ENCODE results near the gene KRT40.

KRT40 gene

GRCh38 chr17:40995116-40995515 is 11.0 kb upstream of the KRT40 start:
- DNase-seq: no peak

- no peak for DNase-seq
Measured at GRCh38 chr17:40993839-40994238, 9.7 kb upstream of the KRT40 start, which contains the start of gene KRTAP3-3. Gene KRTAP3-3 (minus strand): TSS chr17:40994164. CDS start chr17:40994097, 67 bp downstream.

- no peak for DNase-seq
Measured at GRCh38 chr17:40993084-40993483, 9.0 kb upstream of the KRT40 start.

- DNase-seq: no peak
Measured at GRCh38 chr17:40992666-40993065, 8.5 kb upstream of the KRT40 start.

- DNase-seq: no peak
Measured at GRCh38 chr17:40986920-40987319, 2.8 kb upstream of the KRT40 start.

- no peak for DNase-seq
Measured at GRCh38 chr17:40981115-40981514, 3.0 kb downstream of the KRT40 start.

GRCh38 chr17:40980596-40980995 is 3.5 kb downstream of the KRT40 start:
- DNase-seq: no peak

- DNase-seq: no peak
Measured at GRCh38 chr17:40980117-40980516, 4.0 kb downstream of the KRT40 start.

GRCh38 chr17:40978575-40979151 is 5.5 kb downstream of the KRT40 start:
- no peak for DNase-seq

- no peak for DNase-seq
Measured at GRCh38 chr17:40975516-40975915, 8.6 kb downstream of the KRT40 start.

GRCh38 chr17:40974366-40974765 is 9.8 kb downstream of the KRT40 start:
- DNase-seq: no peak

GRCh38 chr17:40967582-40967981 is 16.5 kb downstream of the KRT40 start:
- DNase-seq: no peak

- no peak for DNase-seq
Measured at GRCh38 chr17:40966848-40967247, 17.3 kb downstream of the KRT40 start, which contains the start of gene KRT39. Gene KRT39 (minus strand): TSS chr17:40966948. CDS start chr17:40966856, 92 bp downstream.

- DNase-seq: no peak
Measured at GRCh38 chr17:40963838-40964237, 20.3 kb downstream of the KRT40 start.

GRCh38 chr17:40962059-40962561 is 22.0 kb downstream of the KRT40 start:
- DNase-seq: no peak

GRCh38 chr17:40961591-40961990 is 22.5 kb downstream of the KRT40 start:
- DNase-seq: no peak

GRCh38 chr17:40960144-40960543 is 24.0 kb downstream of the KRT40 start:
- no peak for DNase-seq

- no peak for DNase-seq
Measured at GRCh38 chr17:40958086-40958953, 25.8 kb downstream of the KRT40 start.

GRCh38 chr17:40956401-40957254 is 27.5 kb downstream of the KRT40 start:
- DNase-seq: no peak

GRCh38 chr17:40953881-40954280 is 30.2 kb downstream of the KRT40 start:
- no peak for DNase-seq

GRCh38 chr17:40952661-40953060 is 31.5 kb downstream of the KRT40 start:
- no peak for DNase-seq

GRCh38 chr17:40952154-40952553 is 32.0 kb downstream of the KRT40 start:
- DNase-seq: no peak

- DNase-seq: no peak
Measured at GRCh38 chr17:40951011-40951622, 33.0 kb downstream of the KRT40 start.

Measured in NCI-H446 (cell line).